ENCODE measurements around the gene PSMG2. TPM values are rescaled to one million over a fixed set of nuclear protein-coding genes. Genes with fewer than 3 reads are reported as not detected.

PSMG2 gene
- polyA plus RNA-seq, 3 donors: 37.1 to 143 (median 118) TPM

DNA sequence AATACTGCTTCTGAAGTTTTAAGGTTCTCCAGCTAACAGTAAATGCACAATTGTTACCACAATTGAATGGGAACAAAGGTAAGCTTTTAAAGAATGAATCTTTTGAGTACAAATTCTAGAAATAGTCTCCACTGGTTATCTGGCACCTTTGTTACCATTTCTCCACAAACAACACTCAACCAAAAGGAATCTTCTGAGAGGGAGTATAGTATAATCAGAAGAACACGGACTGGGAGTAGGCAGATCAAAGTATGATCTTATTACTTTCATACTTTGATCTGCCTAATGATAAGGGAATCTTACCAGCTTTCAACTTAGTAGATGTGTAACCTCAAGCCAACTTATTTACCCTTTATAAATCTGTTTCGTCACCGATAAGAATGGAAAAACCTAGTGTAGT is 1.7 kb upstream of the PSMG2 start:
- WGBS (ENCODE audit: insufficient coverage): no CpG with 5 or more reads among the region's 3 CpGs
- peaks cover 22 to 32% of the 10 kb centered on the region in 2 donors for H3K4me1 ChIP-seq (ENCODE audit: control insufficient read depth in 1 of 2, insufficient read depth in 2 of 2, low read length in 2 of 2)
- H4K20me1 ChIP-seq (ENCODE audit: insufficient read depth, low read length): peaks cover 10% of the 10 kb centered on the region
- no peaks in the 10 kb centered on the region for H3K9me3 ChIP-seq (replicated peaks in 1 of 2; ENCODE audit: control insufficient read depth in 1 of 2, insufficient read depth in 1 of 2, low read length in 2 of 2)
- no peak for DNase-seq
- no peaks in the 10 kb centered on the region for H3K9me3 Mint-ChIP-seq
- H3K4me2 ChIP-seq (replicated peaks; ENCODE audit: extremely low read depth, low read length, poor library complexity, severe bottlenecking): peak overlapping the region; percentile 87
- peaks cover 55% of the 10 kb centered on the region for H3K79me2 ChIP-seq (ENCODE audit: insufficient read depth, low read length)
- H3K4me1 Mint-ChIP-seq: peaks cover 31% of the 10 kb centered on the region
- H2AFZ ChIP-seq (ENCODE audit: insufficient read depth, low read depth, low read length, poor library complexity, severe bottlenecking): peak overlapping the region; percentile 95
- H3K4me3 Mint-ChIP-seq: peak overlapping the region in 1 of 2 donors; percentile 98
- peak overlapping the region in 1 of 7 donors; percentile 99 for H3K27ac Mint-ChIP-seq
- H3K27me3 Mint-ChIP-seq (ENCODE audit: low read depth in 3 of 3): no peaks in the 10 kb centered on the region
- TF ChIP-seq CTCF (IDR thresholded peaks at IDR 0.05): no peak
- H3K4me3 ChIP-seq (replicated peaks in 1 of 3; ENCODE audit: low read depth in 2 of 3, low read length in 3 of 3): peak overlapping the region in 1 of 3 experiments; percentile 89
- no peak overlapping the region for H3K9ac ChIP-seq (ENCODE audit: insufficient read depth, low read length, poor library complexity, severe bottlenecking)
- peaks cover 17 to 18% of the 10 kb centered on the region in 2 donors for H3K36me3 Mint-ChIP-seq
- intact Hi-C loops (cut with micrococcal nuclease): loop anchor here in 1 of 2 donors (5.0 kb wide), 1 partner anchor 1026 kb away; the partner anchor contains the start of genes FAM210A and RNMT
- H3K36me3 ChIP-seq (replicated peaks in 1 of 2; ENCODE audit: control insufficient read depth in 1 of 2, insufficient read depth in 2 of 2, low read length in 2 of 2): peaks cover 20 to 36% of the 10 kb centered on the region in 2 donors
- H3K27ac ChIP-seq (ENCODE audit: low read depth in 1 of 2, low read length in 2 of 2): peak overlapping the region in 1 of 2 donors; percentile 95
- no peaks in the 10 kb centered on the region for H3K27me3 ChIP-seq (ENCODE audit: control insufficient read depth in 2 of 2, insufficient read depth in 2 of 2, low read length in 2 of 2)

DNA sequence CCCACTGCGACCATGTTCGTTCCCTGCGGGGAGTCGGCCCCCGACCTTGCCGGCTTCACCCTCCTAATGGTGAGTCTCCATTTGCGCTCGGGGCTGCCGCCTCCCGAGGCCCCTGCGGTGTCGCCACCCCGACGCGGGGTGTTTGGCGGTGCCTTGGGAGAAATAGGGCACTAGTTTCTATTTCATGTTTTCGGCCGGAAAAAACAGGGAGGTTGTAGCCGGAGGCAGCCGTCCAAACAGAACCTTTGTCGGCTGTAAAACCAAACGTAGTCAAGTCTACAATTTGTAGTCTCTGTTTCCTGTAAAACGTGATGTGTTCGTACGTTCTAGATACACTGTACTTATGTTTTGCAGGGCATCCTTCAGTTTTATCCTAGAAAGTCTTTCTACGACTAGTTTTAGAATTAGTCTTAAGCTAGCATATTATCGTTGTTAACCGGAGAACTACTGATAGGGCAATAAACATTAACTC is 290 bp downstream of the PSMG2 start:
- peaks cover 73% of the 10 kb centered on the region for H3K79me2 ChIP-seq (ENCODE audit: insufficient read depth, low read length)
- peaks cover 25 to 36% of the 10 kb centered on the region in 2 donors for H3K36me3 Mint-ChIP-seq
- H4K20me1 ChIP-seq (ENCODE audit: insufficient read depth, low read length): peaks cover 14% of the 10 kb centered on the region
- intact Hi-C loops (cut with micrococcal nuclease): loop anchor here in 1 of 2 donors (5.0 kb wide), 1 partner anchor 1024 kb away; the partner anchor contains the start of genes FAM210A and RNMT
- H3K36me3 ChIP-seq (replicated peaks in 1 of 2; ENCODE audit: control insufficient read depth in 1 of 2, insufficient read depth in 2 of 2, low read length in 2 of 2): peaks cover 29 to 42% of the 10 kb centered on the region in 2 donors
- H3K27ac ChIP-seq (ENCODE audit: low read depth in 1 of 2, low read length in 2 of 2): peak overlapping the region; percentile 90 to 95
- TF ChIP-seq CTCF (IDR thresholded peaks at IDR 0.05): no peak
- H3K27me3 Mint-ChIP-seq (ENCODE audit: low read depth in 3 of 3): no peaks in the 10 kb centered on the region
- WGBS (ENCODE audit: insufficient coverage): 0% methylated on average over 25 of the region's 28 CpGs
- H3K9me3 Mint-ChIP-seq: no peaks in the 10 kb centered on the region
- peak overlapping the region; percentile 98 to 99 for H3K4me3 Mint-ChIP-seq
- no peak for DNase-seq
- peak overlapping the region; percentile 95 for H2AFZ ChIP-seq (ENCODE audit: insufficient read depth, low read depth, low read length, poor library complexity, severe bottlenecking)
- H3K4me1 Mint-ChIP-seq: peaks cover 31% of the 10 kb centered on the region
- peak overlapping the region; percentile 98 to 100 (median 99) for H3K27ac Mint-ChIP-seq
- peak overlapping the region; percentile 98 for H3K9ac ChIP-seq (ENCODE audit: insufficient read depth, low read length, poor library complexity, severe bottlenecking)
- no peaks in the 10 kb centered on the region for H3K27me3 ChIP-seq (ENCODE audit: control insufficient read depth in 2 of 2, insufficient read depth in 2 of 2, low read length in 2 of 2)
- peak overlapping the region; percentile 84 to 89 (median 89) for H3K4me3 ChIP-seq (replicated peaks in 1 of 3; ENCODE audit: low read depth in 2 of 3, low read length in 3 of 3)
- no peaks in the 10 kb centered on the region for H3K9me3 ChIP-seq (replicated peaks in 1 of 2; ENCODE audit: control insufficient read depth in 1 of 2, insufficient read depth in 1 of 2, low read length in 2 of 2)
- peak overlapping the region; percentile 87 for H3K4me2 ChIP-seq (replicated peaks; ENCODE audit: extremely low read depth, low read length, poor library complexity, severe bottlenecking)
- H3K4me1 ChIP-seq (ENCODE audit: control insufficient read depth in 1 of 2, insufficient read depth in 2 of 2, low read length in 2 of 2): peaks cover 22 to 32% of the 10 kb centered on the region in 2 donors
